Immature natural killer cell (primary cell): ENCODE results near the gene RPL15. TPM values are rescaled to one million over a fixed set of nuclear protein-coding genes. Genes with fewer than 3 reads are reported as not detected.
"Not testable (repeated sequence)": the region's sequence is repeated elsewhere in the genome, so short reads cannot be mapped to it uniquely, and the experiment has no call there.

Experiments
- DNase-seq, 3 donors: peaks; one replicate each; pipeline ENCODE4 v3.0.0; 2022; ENCODE audit warnings: mixed read lengths in 1 of 3
- H3K27ac Mint-ChIP-seq, 6 donors: one replicate each; pipeline ENCODE4 v1.8.0; 2020; ENCODE audit warnings: mixed read lengths in 6 of 6, mild to moderate bottlenecking in 5 of 6, inconsistent platforms in 4 of 6, moderate library complexity in 3 of 6
- H3K27me3 Mint-ChIP-seq, 3 donors: one replicate each; pipeline ENCODE4 v1.8.0; 2020 to 2021; ENCODE audit warnings: low read depth in 3 of 3, mild to moderate bottlenecking in 3 of 3, mixed read lengths in 3 of 3, moderate library complexity in 3 of 3, inconsistent platforms in 1 of 3
- H3K36me3 Mint-ChIP-seq, 3 donors: one replicate each; pipeline ENCODE4 v1.8.0; 2020; ENCODE audit warnings: mixed read lengths in 3 of 3, inconsistent platforms in 2 of 3, mild to moderate bottlenecking in 2 of 3
- H3K4me1 Mint-ChIP-seq, 2 donors: one replicate each; pipeline ENCODE4 v1.8.0; 2020; ENCODE audit warnings: inconsistent platforms in 2 of 2, mild to moderate bottlenecking in 2 of 2, mixed read lengths in 2 of 2, moderate library complexity in 1 of 2
- H3K4me3 Mint-ChIP-seq, 5 donors: one replicate each; pipeline ENCODE4 v1.8.0; 2020; ENCODE audit warnings: mild to moderate bottlenecking in 5 of 5, mixed read lengths in 5 of 5, inconsistent platforms in 3 of 5, moderate library complexity in 3 of 5
- H3K9me3 Mint-ChIP-seq, 6 donors: one replicate each; pipeline ENCODE4 v1.8.0; 2020; ENCODE audit warnings: mild to moderate bottlenecking in 6 of 6, mixed read lengths in 6 of 6, inconsistent platforms in 4 of 6, moderate library complexity in 3 of 6
- polyA plus RNA-seq, 3 donors: library from polyadenylated mRNA; unstranded; fragments of 300-500 nt; fragmentation: Illumina TruSeq; gene quantifications; one replicate each; pipeline ENCODE4 v1.2.3, GENCODE V29; 2021

RPL15 gene
- polyA plus RNA-seq, 3 donors from 2014 or later, result 2,712 to 5,031 (median 2,871) TPM

- Mint-ChIP-seq H3K4me1 (no peaks in the 10 kb centered on the region), H3K27me3 (peaks cover 0 to 1% (median 0%) of the 10 kb centered on the region in 3 donors), H3K27ac (no peak overlapping the region), H3K4me3 (no peak overlapping the region), H3K9me3 (no peaks in the 10 kb centered on the region), H3K36me3 (peaks cover 2 to 16% (median 4%) of the 10 kb centered on the region in 3 donors)
- no peak for DNase-seq
Measured at GRCh38 chr3:23909341-23909740, 7.6 kb upstream of the RPL15 start.

GRCh38 chr3:23911397-23911796 is 5.5 kb upstream of the RPL15 start:
- H3K27me3 Mint-ChIP-seq, result peaks cover 0 to 7% (median 7%) of the 10 kb centered on the region in 3 donors
- H3K4me3 Mint-ChIP-seq, result no peak overlapping the region
- H3K9me3 Mint-ChIP-seq, result no peaks in the 10 kb centered on the region
- H3K4me1 Mint-ChIP-seq, result peaks cover 10 to 15% of the 10 kb centered on the region in 2 donors
- H3K36me3 Mint-ChIP-seq, result peaks cover 2 to 16% (median 4%) of the 10 kb centered on the region in 3 donors
- no peak overlapping the region for H3K27ac Mint-ChIP-seq
- DNase-seq, result no peak

GRCh38 chr3:23912335-23912734 is 4.6 kb upstream of the RPL15 start:
- Mint-ChIP-seq H3K27me3 (peaks cover 6 to 15% (median 14%) of the 10 kb centered on the region in 3 donors), H3K36me3 (peaks cover 2 to 12% (median 4%) of the 10 kb centered on the region in 3 donors), H3K4me1 (peaks cover 18 to 23% of the 10 kb centered on the region in 2 donors)
- not testable (repeated sequence) for DNase-seq, H3K9me3 Mint-ChIP-seq, H3K27ac Mint-ChIP-seq, H3K4me3 Mint-ChIP-seq

GRCh38 chr3:23913182-23913581 is 3.8 kb upstream of the RPL15 start:
- peaks cover 12 to 21% (median 20%) of the 10 kb centered on the region in 3 donors for H3K27me3 Mint-ChIP-seq
- H3K4me3 Mint-ChIP-seq, result no peak overlapping the region
- H3K9me3 Mint-ChIP-seq, result no peaks in the 10 kb centered on the region
- DNase-seq, result no peak
- no peak overlapping the region for H3K27ac Mint-ChIP-seq
- H3K36me3 Mint-ChIP-seq, result peaks cover 8 to 13% (median 10%) of the 10 kb centered on the region in 3 donors
- H3K4me1 Mint-ChIP-seq, result peaks cover 26 to 31% of the 10 kb centered on the region in 2 donors

GRCh38 chr3:23913873-23914743 is 2.8 kb upstream of the RPL15 start:
- H3K4me3 Mint-ChIP-seq, result no peak overlapping the region
- no peak overlapping the region for H3K27ac Mint-ChIP-seq
- no peaks in the 10 kb centered on the region for H3K9me3 Mint-ChIP-seq
- peaks cover 13 to 25% (median 20%) of the 10 kb centered on the region in 3 donors for H3K27me3 Mint-ChIP-seq
- H3K4me1 Mint-ChIP-seq, result peaks cover 35 to 40% of the 10 kb centered on the region in 2 donors
- no peak for DNase-seq
- H3K36me3 Mint-ChIP-seq, result peaks cover 12 to 18% (median 13%) of the 10 kb centered on the region in 3 donors

- Mint-ChIP-seq H3K27ac (peak overlapping the region in 5 of 6 donors; percentile 75 to 98 (median 97)), H3K4me1 (peaks cover 49 to 56% of the 10 kb centered on the region in 2 donors), H3K9me3 (no peaks in the 10 kb centered on the region), H3K27me3 (peaks cover 15 to 25% (median 20%) of the 10 kb centered on the region in 3 donors), H3K36me3 (peaks cover 9 to 26% (median 20%) of the 10 kb centered on the region in 3 donors), H3K4me3 (peak overlapping the region; percentile 97 to 100 (median 98))
- no peak for DNase-seq
Measured at GRCh38 chr3:23915537-23916108, 1.3 kb upstream of the RPL15 start.

GRCh38 chr3:23916152-23916885 is 613 bp upstream of the RPL15 start:
- Mint-ChIP-seq H3K4me1 (peaks cover 49 to 57% of the 10 kb centered on the region in 2 donors), H3K9me3 (no peaks in the 10 kb centered on the region), H3K27me3 (peaks cover 15 to 25% (median 20%) of the 10 kb centered on the region in 3 donors), H3K27ac (peak overlapping the region; percentile 95 to 98 (median 97)), H3K36me3 (peaks cover 8 to 29% (median 19%) of the 10 kb centered on the region in 3 donors), H3K4me3 (peak overlapping the region; percentile 97 to 100 (median 98))
- no peak for DNase-seq

GRCh38 chr3:23917679-23918303 is 859 bp downstream of the RPL15 start:
- Mint-ChIP-seq H3K4me1 (peaks cover 49 to 57% of the 10 kb centered on the region in 2 donors), H3K36me3 (peaks cover 8 to 30% (median 19%) of the 10 kb centered on the region in 3 donors), H3K4me3 (peak overlapping the region; percentile 97 to 100 (median 98)), H3K27me3 (peaks cover 15 to 25% (median 20%) of the 10 kb centered on the region in 3 donors), H3K27ac (peak overlapping the region; percentile 95 to 98 (median 97))
- DNase-seq, H3K9me3 Mint-ChIP-seq: not testable (repeated sequence)

- H3K9me3 Mint-ChIP-seq, DNase-seq: not testable (repeated sequence)
- H3K27me3 Mint-ChIP-seq, result peaks cover 15 to 25% (median 20%) of the 10 kb centered on the region in 3 donors
- peak overlapping the region; percentile 95 to 98 (median 97) for H3K27ac Mint-ChIP-seq
- peak overlapping the region; percentile 97 to 100 (median 98) for H3K4me3 Mint-ChIP-seq
- H3K36me3 Mint-ChIP-seq, result peaks cover 8 to 30% (median 19%) of the 10 kb centered on the region in 3 donors
- H3K4me1 Mint-ChIP-seq, result peaks cover 49 to 57% of the 10 kb centered on the region in 2 donors
Measured at GRCh38 chr3:23918331-23918730, 1.4 kb downstream of the RPL15 start.

- H3K27ac Mint-ChIP-seq, result peak overlapping the region in 5 of 6 donors; percentile 20 to 80 (median 37)
- H3K9me3 Mint-ChIP-seq, result no peaks in the 10 kb centered on the region
- peaks cover 8 to 31% (median 19%) of the 10 kb centered on the region in 3 donors for H3K36me3 Mint-ChIP-seq
- peaks cover 15 to 25% (median 20%) of the 10 kb centered on the region in 3 donors for H3K27me3 Mint-ChIP-seq
- DNase-seq, result no peak
- H3K4me3 Mint-ChIP-seq, result peak overlapping the region in 2 of 5 donors; percentile 29 to 100
- peaks cover 49 to 57% of the 10 kb centered on the region in 2 donors for H3K4me1 Mint-ChIP-seq
Measured at GRCh38 chr3:23919628-23920027, 2.7 kb downstream of the RPL15 start.

- Mint-ChIP-seq H3K9me3 (no peaks in the 10 kb centered on the region), H3K4me3 (peak overlapping the region in 1 of 5 donors; percentile 19), H3K27ac (peak overlapping the region; percentile 25 to 80 (median 47)), H3K4me1 (peaks cover 49 to 54% of the 10 kb centered on the region in 2 donors), H3K27me3 (peaks cover 15 to 25% (median 17%) of the 10 kb centered on the region in 3 donors), H3K36me3 (peaks cover 8 to 37% (median 19%) of the 10 kb centered on the region in 3 donors)
- no peak for DNase-seq
Measured at GRCh38 chr3:23920151-23920655, 3.3 kb downstream of the RPL15 start.

GRCh38 chr3:23921052-23921511 is 4.2 kb downstream of the RPL15 start:
- Mint-ChIP-seq H3K36me3 (peaks cover 8 to 37% (median 19%) of the 10 kb centered on the region in 3 donors), H3K4me3 (no peak overlapping the region), H3K27ac (peak overlapping the region in 5 of 6 donors; percentile 25 to 59 (median 40)), H3K4me1 (peaks cover 42 to 45% of the 10 kb centered on the region in 2 donors), H3K9me3 (no peaks in the 10 kb centered on the region), H3K27me3 (peaks cover 13 to 20% (median 15%) of the 10 kb centered on the region in 3 donors)
- no peak for DNase-seq
